Nephron (organoid): ENCODE data around the gene TIMM22.

ENCODE experiments used
- H3K27ac Mint-ChIP-seq, 3 experiments: 2 replicates each; pipeline ENCODE4 v1.8.0; 2020; ENCODE audit warnings: mixed read lengths in 3 of 3, mild to moderate bottlenecking in 2 of 3, moderate library complexity in 1 of 3
- H3K27me3 Mint-ChIP-seq: 2 replicates; pipeline ENCODE4 v1.8.0; 2021; ENCODE audit warnings: low read depth, mild to moderate bottlenecking, moderate library complexity, mixed read lengths
- H3K36me3 Mint-ChIP-seq: 2 replicates; pipeline ENCODE4 v1.8.0; 2020; ENCODE audit warnings: low read depth, mixed read lengths
- H3K4me1 Mint-ChIP-seq: 2 replicates; pipeline ENCODE4 v1.8.0; 2020; ENCODE audit warnings: mixed read lengths
- H3K4me3 Mint-ChIP-seq, 3 experiments: 2 replicates each; pipeline ENCODE4 v1.8.0; 2020; ENCODE audit warnings: mild to moderate bottlenecking in 3 of 3, mixed read lengths in 3 of 3, moderate library complexity in 2 of 3
- H3K9me3 Mint-ChIP-seq: 2 replicates; pipeline ENCODE4 v1.8.0; 2020; ENCODE audit warnings: mixed read lengths
- TF ChIP-seq, protein P1 (sequence below), 3 experiments: fragments of 200-600 bp; sonication (generic); IDR thresholded peaks; one replicate each; pipeline ENCODE4 v1.5.0; 2021; ENCODE audit warnings: antibody characterized with exemption in 3 of 3; ENCODE audit not compliant: unreplicated experiment in 3 of 3

TIMM22 gene

DNA sequence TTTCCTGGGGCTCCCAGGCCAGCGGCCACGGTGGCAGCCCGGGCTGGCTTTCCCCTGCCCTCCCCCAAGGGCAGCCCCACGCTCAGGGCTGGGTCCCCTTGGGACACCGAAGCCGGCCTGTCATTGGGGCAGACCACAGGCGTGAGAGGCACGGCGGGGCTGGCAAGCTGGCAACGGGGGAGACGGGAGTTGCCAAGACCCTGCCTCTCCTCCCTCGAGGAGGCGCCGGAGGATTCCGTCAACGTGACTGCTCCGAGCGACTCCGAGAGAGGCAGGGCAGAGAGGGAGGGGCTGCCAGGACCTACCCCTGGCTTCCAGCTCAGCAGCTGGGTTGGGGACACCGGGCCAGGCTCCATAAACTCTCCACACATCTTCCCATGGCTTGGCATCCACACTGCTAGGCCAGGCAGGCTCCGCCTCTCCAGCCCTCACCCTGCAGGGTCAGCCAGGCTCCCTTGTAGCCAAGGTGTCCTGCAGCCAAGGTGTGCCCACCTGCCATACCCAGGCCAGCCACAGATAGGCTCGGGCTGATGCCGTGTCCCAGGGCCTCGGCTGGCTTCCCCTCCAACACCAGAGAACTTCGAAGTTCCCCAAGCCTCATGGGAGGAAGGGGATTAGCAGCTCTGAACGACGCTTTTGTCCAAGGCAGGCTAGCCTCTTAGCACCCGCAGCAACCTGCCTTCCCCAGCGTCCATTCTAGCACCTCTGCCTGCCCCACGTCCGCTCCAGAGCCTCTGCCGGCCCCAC is 25.5 kb downstream of the TIMM22 start:
- H3K4me3 Mint-ChIP-seq: no peak overlapping the region
- no peaks in the 10 kb centered on the region for H3K27me3 Mint-ChIP-seq
- peaks cover 8% of the 10 kb centered on the region for H3K36me3 Mint-ChIP-seq
- peaks cover 18% of the 10 kb centered on the region for H3K4me1 Mint-ChIP-seq
- TF ChIP-seq, protein P1, sequence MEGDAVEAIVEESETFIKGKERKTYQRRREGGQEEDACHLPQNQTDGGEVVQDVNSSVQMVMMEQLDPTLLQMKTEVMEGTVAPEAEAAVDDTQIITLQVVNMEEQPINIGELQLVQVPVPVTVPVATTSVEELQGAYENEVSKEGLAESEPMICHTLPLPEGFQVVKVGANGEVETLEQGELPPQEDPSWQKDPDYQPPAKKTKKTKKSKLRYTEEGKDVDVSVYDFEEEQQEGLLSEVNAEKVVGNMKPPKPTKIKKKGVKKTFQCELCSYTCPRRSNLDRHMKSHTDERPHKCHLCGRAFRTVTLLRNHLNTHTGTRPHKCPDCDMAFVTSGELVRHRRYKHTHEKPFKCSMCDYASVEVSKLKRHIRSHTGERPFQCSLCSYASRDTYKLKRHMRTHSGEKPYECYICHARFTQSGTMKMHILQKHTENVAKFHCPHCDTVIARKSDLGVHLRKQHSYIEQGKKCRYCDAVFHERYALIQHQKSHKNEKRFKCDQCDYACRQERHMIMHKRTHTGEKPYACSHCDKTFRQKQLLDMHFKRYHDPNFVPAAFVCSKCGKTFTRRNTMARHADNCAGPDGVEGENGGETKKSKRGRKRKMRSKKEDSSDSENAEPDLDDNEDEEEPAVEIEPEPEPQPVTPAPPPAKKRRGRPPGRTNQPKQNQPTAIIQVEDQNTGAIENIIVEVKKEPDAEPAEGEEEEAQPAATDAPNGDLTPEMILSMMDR (IDR thresholded peaks at IDR 0.05; ENCODE audit: unreplicated experiment in 3 of 3): no peak
- H3K27ac Mint-ChIP-seq: no peak overlapping the region
- H3K9me3 Mint-ChIP-seq: no peaks in the 10 kb centered on the region

DNA sequence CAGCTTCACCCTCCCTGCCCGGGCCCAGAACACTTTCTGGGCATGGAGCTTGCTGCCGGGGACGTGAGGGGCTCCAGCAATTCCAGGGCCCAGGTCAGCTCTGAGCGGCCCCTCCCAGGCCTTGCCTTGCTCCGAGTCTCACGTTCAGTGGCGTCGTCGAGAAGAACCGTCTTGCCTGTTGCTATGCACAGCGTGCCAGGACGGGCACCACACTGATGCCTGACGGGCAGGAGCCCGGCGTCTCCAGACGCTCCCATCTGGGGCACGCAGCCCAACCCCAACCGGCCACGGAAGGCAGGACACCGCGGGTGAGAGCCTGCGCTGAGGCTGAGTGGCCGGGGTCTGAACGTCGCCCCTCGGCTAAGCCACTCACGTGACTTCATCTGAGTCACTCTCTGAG is 27.1 kb downstream of the TIMM22 start:
- no peaks in the 10 kb centered on the region for H3K9me3 Mint-ChIP-seq
- no peak overlapping the region for H3K27ac Mint-ChIP-seq
- no peak overlapping the region for H3K4me3 Mint-ChIP-seq
- H3K27me3 Mint-ChIP-seq: no peaks in the 10 kb centered on the region
- H3K4me1 Mint-ChIP-seq: peaks cover 22% of the 10 kb centered on the region
- H3K36me3 Mint-ChIP-seq: peaks cover 8% of the 10 kb centered on the region
- TF ChIP-seq, protein P1 (IDR thresholded peaks at IDR 0.05; ENCODE audit: unreplicated experiment in 3 of 3): no peak

DNA sequence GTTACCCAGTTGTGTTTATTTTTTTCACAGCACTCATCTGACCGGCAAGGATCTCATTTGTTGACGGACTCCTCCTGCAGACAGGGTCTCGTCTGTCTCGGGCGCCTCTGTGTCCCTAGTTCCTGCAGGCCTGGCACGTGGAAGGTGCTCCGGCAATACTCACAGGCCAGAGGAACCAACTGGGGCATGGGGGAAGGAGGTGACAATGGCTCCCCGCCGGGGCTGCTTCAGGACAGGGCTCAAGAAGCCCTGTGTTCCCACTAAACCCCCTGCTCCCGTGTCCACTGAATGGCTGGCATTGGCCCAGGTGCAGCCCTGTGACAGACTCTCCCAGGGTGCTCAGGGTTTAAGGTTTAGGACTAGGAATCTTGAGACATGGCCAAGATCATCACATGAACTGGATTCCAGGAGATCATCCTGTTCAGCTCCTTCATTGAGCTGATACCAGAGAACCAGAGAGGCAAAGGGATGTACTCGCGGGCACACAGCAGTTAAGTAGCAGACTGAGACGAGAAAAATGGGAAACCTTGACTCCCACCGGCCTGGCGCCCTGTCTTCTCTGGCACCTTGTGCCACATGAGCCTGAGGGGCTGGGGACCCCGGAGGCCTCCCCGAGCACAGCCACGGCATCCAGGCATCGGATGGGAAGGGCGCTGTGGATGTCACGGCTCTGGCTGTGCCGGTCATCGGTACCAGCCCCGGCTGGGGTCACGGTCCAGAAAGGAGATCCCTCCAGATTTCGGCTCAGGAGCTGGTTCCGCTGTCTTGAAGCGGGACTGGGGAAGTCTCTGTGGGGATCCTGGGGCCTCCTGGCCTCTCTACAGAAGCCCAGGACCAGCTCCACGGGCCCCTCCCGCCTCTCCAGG is 29.0 kb downstream of the TIMM22 start:
- Mint-ChIP-seq H3K36me3 (peaks cover 8% of the 10 kb centered on the region), H3K4me3 (no peak overlapping the region), H3K9me3 (no peaks in the 10 kb centered on the region), H3K4me1 (peaks cover 23% of the 10 kb centered on the region), H3K27ac (peak overlapping the region in 2 of 3 experiments; percentile 8 to 65), H3K27me3 (no peaks in the 10 kb centered on the region)
- TF ChIP-seq, protein P1 (IDR thresholded peaks at IDR 0.05; ENCODE audit: unreplicated experiment in 3 of 3): no peak

DNA sequence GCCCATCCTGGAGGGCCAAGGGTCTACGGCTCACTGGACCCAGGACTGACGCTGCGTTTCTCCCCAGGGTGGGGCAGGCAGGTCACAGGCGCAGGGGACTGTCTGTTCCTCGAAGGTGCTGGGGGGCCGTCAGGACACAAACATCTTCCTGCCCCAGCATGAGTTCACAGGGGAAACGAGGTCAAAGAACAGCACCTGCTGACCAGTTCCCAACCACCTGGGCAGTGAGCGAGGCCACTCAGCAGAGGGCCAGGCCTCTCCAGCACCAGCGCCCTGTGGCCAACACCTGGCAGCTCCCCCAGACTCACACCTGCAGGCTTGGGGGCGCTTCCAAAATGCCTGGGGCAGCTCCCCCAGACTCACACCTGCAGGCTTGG is 29.7 kb downstream of the TIMM22 start:
- H3K9me3 Mint-ChIP-seq: no peaks in the 10 kb centered on the region
- H3K27me3 Mint-ChIP-seq: no peaks in the 10 kb centered on the region
- H3K36me3 Mint-ChIP-seq: peaks cover 8% of the 10 kb centered on the region
- no peak overlapping the region for H3K27ac Mint-ChIP-seq
- peaks cover 23% of the 10 kb centered on the region for H3K4me1 Mint-ChIP-seq
- TF ChIP-seq, protein P1 (IDR thresholded peaks at IDR 0.05; ENCODE audit: unreplicated experiment in 3 of 3): no peak
- H3K4me3 Mint-ChIP-seq: no peak overlapping the region

DNA sequence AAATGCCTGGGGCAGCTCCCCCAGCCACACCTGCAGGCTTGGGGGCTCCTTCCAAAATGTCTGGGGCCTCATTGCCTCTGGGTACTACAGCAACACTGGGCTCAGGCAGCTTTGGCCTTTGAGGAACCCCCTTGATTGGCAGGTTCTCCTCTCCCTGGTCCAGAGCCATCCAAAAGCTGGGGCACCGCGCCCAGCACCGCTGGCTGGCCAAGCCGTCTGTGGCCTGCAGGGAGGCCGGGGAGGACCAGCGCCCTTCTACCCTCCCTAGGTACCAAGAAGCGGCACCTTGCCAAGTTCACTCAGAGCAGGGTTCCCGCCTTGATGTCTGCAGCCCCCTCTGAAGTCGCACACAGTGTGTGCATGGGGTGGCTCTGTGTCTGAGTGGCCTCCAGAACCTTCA is 30.1 kb downstream of the TIMM22 start:
- Mint-ChIP-seq H3K36me3 (peaks cover 8% of the 10 kb centered on the region), H3K9me3 (no peaks in the 10 kb centered on the region), H3K27ac (no peak overlapping the region), H3K27me3 (no peaks in the 10 kb centered on the region), H3K4me3 (no peak overlapping the region), H3K4me1 (peaks cover 23% of the 10 kb centered on the region)
- TF ChIP-seq, protein P1 (IDR thresholded peaks at IDR 0.05; ENCODE audit: unreplicated experiment in 3 of 3): no peak
